C1 segment of cervical spinal cord (tissue), 14 donors: Measurements from ENCODE around the gene AMBP.

Experiments
- DNase-seq, 14 donors: peaks; one replicate each; lab custom pipeline; 2025; lab: John Stamatoyannopoulos, UW

Gene AMBP

DNA sequence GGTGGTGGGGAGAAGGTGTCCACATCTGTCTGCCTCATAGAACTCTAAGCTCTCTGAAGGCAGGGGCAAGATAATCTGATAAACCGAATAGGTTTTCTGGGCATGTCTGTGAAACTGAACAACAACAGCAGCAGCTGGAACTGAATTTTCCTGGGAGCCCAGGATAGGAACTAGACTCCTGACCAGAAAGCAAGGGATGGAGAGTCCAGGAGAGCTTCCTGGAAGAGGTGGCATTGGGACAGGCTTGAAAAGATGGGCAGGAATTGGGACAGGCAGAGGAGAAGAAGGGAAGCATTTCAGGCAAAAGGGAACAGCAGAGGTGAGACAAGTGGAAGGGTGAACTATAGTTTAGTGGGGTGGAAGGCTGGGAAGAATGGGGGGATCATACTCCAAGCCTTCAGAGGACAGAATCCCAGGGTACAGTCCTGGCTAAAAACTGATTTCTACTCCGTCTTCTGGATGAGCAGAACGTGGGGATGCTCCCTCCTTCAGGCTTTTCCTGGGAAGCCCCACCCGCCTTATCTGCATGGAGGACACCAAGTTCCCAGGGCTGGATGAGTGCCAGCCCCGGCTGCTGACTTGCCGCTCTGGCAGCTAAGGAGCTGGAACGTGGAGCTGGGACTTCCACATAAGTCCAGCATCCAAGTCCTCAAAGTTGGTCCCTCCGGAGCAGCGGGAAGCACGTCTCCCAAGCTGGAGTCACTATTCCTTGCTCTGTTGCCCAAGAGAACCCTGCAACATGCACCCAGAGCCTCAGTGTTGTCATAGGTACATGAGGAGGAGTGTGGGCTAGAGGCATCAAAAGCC, 34.9 kb upstream of the AMBP start:
- peak in 1 of 14 donors; percentile 8 for DNase-seq

DNA sequence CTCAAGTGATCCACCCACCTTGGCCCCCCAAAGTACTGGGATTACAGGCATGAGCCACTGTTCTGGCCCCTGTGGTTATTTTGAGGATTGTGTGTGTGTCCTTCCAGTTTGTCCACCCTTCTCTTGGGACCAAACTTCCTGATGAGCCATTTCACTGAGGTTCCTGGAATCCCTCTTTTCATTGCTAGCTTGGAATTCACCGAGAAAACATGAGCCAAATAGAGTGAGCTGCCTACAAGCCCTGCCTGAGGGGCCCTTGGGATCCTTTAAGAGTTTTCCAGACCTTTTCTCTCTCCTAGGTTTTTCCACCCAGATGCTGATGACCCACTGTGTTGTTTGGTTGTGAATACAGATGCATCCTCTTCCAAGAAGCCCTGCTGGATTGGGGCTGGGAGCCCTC, 34.2 kb upstream of the AMBP start:
- DNase-seq: no peak

DNA sequence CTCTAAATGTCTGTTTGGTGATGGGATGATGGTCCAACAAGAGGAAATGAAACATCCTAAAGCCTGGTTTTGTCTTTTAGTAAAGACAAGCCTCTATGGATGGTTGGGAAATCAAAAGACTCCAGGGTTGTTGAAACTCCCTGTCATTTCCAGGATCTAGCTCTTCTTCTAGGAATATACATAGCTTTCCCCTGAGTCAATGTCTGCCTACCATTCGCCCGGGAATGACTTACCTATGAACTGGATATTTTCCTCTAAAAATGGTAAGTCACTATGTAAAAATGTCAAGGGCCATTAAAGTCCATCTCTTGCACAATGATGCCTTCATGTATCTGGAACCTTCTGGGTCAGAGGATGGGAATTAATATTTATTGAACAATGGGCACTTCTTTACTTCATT, 32.1 kb upstream of the AMBP start:
- DNase-seq: no peak

DNA sequence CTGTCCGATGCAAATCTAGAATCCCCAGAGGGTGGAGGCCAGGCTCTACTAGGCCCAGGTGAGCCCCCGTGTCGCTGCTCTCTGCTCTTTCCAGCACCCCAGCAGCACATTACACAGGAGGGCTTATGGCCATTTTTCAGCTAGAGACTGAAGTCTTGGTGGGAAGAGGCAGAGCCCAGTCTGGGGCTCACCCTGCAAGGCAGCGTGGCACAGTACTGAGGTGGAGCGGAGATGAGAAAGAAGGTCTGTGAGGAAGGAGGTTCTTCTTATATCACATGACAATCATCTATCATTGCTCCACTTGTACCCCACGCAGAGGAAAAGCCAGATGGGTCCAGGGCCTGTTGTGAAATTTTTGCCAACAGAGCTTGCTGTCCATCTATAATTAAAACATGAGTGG, 31.0 kb upstream of the AMBP start:
- no peak for DNase-seq

DNA sequence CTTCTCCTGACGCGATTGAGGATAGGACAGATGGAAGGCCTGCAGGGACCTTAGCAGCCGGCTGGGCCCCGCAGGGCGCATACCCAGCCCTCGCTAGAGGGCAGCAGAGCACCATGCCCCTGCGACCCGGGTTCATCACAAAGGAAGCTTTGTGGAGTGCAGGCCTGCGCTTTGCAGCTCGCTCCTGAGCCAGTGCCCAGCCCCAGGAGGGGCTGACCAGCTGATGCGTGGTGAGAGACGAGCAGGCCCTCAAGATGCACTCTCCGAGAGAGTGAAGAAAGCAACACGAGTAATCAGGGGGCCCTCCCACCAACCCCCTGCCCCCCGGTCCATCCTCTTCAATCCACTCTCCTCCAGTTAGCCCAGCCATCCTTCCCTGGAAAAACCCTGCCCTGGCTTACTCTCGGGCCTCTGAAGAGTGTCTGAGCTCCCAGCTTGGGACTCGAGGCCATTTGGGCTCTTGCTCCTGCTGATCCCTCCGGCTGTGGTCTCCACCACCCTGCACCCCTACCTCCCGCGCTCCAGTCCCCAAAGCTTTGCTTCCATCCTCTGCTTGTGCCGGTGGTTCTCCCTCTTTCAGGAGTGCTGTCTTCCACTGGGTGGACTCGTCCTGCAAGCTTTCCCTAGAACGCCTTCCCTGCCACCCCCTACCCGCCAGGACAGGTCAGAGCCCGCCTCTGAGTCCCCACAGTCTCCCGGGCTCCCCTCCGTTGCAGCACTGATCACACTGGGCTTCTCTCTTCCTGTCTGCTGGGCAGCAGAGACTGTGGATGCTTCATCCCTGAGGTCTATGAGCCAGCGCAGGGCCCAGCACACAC, 30.1 kb upstream of the AMBP start:
- DNase-seq: peak in 13 of 14 donors; percentile 31 to 83 (median 71)

DNA sequence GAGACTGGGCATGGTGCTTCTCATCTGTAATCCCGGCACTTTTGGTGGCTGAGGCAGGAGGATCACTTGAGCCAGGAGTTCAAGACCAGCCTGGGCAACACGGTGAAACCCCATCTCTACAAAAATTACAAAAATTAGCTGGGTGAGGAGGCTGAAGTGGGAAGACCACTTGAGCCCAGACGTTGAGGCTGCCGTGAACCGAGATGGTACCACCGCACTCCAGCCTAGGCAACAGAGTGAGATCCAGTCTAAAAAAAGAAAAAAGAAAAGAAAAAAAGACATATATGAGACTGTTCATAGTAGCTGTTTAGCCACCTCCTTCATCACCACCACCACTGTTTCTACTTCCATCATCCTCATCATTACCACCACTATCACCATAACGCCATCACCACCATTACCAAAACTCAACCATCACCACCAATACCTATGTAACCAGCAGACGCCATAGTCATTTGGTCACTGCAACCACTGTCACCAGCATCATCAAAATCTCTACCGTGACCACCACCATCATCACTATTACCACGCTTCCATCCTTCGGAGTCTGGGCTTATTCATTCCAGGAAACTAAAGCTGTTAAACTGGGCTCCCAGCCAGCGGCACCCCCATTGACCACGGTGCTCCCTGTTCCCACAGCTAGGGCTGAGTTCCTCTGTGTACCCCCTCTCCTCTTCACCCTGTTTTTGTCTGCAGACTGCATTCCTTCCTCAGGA, 29.3 kb upstream of the AMBP start:
- no peak for DNase-seq

DNA sequence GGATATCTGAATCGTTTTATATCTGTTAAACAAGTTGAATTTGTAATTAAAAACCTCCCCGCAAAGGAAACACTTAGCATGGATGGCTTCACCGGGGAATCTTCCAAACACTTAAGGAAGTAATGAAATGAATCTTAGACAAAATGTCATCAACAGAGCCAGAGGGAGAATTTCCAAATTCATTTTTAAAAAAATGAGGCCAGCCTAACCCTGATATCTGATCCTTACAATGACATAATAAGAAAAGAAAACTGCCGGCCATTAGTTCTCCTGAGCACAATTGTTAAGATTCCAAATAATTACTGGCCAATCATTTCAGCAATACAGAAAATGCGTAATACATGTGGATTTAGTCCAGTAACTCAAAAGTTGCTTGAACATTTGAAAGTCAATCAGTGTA, 27.1 kb upstream of the AMBP start:
- no peak for DNase-seq

DNA sequence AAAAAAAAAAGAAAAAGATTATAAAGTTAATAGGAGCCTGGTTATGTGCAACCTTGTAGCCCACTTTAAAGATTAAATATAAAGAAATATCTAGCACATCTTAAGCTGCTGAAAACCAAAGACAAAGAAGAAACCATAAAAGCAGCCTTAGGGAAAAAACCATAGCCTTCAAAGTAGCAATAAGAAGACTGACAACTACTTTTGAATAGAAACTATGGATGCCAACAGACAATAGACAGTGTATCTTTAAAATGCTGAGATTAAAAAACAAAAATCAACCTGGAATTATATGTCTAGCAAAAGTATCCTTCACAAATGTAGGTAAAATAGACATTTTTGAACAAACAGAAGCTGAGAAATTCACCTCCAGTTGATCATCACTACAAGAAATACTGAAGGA, 24.4 kb upstream of the AMBP start:
- DNase-seq: no peak

DNA sequence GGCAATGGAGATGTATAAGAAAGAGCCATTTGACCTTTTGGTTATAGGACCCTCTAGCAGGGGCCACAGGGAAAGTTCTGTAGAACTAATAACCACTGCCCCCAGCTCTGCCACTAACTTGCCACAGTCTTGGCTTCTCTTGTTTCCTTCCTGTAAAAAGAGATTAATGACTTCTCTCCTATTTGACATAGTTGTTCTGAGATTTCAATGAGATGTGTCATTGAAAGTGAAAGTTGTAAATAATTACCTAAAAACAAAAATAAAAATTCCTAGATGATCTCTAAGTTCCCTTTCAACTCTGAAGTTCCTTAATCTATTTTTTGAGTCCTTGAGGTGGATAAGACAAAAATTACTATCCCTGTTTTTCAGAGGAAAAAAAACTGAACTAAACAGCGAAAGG, 22.4 kb upstream of the AMBP start:
- DNase-seq: no peak

DNA sequence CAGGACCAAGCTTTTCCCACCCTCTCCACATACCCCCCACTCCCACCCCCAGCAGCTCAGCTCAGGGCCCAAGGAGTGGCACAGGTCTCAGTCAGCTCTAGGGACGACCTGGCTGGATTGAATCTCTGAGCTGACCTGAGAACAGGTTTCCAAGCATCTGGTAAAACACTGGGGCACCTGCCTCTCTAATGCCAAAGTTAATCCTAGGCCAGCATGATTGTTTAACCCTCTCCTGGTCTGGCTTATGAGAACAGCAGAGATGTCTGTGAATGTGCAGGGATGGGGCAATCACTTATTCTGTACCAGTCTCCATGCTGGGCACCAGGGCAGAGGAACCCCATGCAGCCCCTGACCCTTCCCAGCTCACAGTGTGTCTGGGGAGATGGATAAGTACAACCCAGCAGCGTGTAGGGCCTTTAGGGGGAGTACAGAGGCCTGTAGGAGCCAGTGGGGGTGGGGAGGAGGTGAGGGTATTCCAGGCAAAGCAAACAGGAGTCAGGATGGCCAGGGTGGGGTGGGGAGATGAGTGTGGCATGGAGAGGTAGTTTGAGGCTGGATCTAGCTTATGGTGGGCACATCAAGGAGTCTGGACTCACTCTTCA, 21.7 kb upstream of the AMBP start:
- peak in 1 of 14 donors; percentile 24 for DNase-seq

DNA sequence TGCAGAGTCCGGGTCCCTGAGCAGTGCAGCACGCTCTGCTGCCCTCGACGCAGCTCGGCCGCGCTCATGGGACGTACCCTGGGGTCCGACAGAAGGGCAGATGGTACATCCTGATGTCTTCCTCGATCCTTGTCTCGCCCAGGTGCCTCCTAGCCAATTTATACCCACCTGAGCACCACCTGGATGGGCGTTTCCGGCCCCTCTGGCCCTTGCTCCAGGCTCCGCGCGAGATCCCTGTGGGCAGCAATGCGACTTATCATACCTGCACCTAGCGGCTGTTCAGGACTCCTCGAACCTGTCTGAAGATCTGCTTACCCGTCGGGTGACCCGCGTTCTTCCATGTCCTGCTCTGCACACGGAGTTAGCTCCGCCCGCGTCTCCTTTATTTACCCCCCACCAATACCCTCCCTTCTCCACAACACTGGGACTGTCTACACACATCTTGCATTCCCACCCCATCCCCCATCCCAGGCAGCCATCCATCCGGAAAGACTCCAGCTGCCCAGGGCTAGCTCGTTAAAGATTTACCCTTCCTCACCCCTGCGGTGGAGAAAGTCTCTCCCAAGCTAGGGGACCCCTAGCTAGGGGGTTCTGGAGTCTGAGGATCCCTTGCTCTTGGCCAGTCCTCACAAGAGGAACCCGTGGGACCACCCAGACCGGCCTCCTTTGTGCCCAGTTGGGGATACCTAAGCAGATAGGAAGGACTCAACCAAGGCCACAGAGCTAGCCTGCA, 21.0 kb upstream of the AMBP start, which contains the start of gene KIF12:
TSS of gene KIF12 (minus strand) at position 357 of the 733 bp plus-strand sequence. CDS start at position 341, 16 bp downstream.
- DNase-seq: peak in 1 of 14 donors; percentile 6

DNA sequence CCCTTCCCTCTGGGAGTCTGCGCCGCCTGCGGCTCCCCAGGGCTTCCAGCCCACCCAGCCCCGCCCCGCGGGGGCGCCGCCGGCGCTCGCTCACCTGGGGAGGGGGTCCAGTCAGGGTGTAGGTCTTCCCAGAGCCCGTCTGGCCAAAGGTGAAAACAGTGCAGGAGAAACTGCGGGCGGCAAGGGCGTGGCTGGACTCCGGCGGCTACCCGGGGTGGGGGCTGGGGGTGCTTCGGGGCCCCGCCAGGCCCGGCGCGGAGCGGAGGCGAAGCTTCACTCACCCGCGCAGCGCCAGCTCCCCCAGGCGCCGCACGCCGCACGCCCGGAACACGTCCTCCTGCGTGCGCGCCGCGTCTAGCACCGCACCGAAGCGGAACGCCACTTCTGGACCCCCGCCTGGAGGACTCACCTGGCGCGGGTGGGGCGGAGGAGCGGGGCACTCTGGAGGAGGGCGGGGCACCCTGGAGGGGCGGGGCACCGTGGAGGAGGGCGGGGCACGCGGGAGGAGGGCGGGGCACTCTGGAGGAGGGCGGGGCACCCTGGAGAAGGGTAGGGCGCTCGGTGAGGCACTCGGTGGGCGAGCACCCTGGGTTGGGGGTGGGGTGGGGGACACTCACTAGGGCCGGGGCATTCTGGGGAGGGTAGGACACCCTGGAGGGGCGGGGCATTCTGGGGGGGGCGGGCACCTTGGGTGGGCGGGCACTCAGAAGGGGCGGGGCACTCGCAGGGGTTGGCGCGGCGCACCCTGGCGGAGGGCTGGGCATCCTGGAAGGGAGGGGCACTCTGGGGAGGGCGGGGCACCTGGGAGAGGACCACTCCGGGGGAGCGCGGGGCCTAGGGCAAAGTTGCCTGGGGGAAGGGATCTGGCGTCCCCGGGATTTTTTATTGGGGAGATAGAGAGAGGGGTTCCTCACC, 20.2 kb upstream of the AMBP start:
- DNase-seq: peak in 1 of 14 donors; percentile 27

DNA sequence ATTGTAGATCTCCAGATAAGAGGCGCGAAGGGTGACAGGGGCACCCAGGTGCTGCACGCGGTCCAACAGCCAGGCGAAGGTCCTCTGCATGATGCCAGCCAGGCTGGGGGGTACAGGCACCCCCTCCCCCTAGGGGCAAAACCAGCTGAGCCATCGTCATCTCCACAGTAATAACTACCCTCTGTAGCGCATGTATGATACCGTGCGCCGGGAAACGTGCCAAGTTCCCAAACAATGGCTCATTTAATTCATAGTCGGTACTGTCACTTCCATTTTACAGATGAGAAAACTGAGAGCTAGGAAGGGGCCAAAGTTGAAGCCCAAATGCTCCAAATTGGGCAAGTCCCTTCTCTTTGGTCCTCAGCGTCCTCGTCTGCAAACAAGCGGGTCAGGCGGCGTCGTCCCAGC, 19.5 kb upstream of the AMBP start:
- DNase-seq: no peak

DNA sequence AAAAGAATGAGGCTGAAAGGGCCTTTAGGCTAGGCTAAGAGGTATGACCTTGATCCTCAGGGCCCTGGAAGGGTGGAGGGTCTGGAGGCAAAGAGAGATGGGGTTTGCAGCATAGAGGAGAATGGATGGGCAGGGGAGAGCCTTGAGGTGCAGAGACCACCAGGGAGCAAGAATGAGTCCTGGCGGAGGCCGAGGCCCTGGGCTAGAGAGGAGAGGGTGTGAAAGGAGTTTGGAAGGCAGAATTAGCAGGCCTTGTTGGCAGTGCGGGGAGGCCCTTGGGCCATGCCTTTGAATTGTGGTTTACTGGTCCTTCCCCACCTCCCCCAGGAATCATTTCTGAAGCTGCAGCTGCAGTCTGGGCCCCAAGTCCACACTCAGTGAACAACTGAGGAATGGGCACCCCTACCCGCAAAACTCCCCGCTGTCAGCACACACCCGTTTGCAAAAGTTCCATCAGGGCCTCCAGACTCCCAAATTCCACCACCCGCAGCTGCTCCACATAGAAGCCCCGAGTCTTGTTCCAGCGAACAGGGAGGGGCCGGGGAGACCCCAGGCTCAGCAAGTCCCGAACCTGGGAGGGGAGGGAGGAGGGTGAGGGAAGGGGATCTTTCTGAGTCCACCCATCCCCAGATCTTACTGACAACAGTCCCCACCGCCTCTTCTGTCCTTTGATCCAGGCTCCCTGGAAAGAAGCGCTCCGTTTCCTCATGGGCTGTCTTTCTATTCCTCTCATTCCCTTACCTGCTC, 18.9 kb upstream of the AMBP start:
- no peak for DNase-seq

DNA sequence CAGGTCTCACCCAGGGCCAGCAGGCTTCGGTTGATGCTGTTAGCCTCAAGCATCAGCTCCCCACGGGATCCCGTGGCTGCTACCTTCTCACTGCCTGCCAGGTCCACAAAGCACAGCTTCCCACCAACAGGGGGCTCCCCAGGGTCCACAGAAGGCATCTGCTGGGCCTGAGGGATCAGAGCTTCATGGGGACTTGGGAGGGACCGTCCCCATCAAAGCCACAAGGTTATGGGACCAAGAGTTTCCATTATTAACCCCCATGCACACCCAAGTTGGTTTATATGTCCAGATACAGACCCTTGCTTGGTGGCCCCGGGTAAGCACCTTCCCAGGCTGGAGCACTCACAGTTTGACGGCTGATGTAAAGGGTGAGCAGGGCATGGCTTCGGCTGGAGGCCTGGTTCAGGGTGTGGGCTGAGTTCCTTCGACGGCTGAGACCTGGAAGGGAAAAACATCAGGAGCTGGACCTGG, 18.0 kb upstream of the AMBP start:
- no peak for DNase-seq

DNA sequence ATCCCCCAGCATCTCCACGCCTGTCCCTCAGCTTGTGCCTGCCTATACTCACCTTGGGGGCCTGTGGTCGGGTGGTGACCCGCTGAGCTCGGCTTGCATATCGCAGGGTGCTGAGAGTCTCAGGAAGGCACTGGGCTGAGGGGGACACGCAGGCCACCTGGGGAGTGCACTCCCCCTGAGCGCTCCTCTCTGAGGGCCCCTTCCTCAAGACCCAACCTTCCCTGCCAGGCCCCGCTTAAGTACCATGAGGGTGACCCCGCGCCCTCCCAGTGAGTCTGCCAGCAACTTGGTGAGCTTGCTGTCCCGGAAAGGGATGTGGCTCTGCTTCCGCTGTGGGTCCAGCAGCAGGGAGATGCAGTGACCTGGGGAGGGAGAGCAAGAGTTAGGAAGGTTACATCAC, 16.9 kb upstream of the AMBP start:
- no peak for DNase-seq

DNA sequence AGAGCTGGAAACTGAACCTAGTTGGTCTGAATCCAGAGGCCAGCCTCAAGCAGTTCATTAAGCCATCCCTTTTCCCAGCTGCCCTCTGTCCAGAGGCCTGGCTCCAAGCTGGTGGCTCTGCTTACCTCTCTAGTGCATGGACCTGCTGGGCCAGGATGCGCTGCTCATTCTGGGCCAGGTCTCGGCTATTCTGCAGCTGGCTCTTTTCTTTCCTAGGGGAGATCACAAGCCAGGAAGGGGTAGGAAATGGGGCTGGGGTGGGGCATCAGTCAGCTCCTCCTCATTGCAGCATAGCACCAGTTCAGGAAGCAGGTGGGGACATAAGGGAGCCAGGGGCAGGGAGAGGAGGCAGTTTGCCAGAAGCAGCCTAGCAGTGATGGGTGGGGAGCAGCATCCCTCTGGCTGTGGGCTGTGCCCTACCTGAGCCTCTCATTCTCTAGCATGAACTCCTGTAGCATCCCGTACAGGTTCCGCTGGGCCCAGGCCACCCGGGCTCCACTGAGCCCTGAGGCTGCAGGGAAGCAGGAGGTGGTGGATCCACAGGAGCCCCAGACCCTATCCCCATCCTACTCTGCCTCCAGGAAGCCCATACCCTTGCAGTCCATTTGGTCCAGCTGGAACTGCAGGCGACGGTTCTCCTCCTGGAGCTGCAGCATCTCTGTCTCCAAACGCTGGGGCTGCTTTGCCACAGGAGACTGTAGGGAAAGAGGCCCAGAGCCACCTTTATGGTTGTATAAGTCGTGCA, 15.8 kb upstream of the AMBP start:
- no peak for DNase-seq

DNA sequence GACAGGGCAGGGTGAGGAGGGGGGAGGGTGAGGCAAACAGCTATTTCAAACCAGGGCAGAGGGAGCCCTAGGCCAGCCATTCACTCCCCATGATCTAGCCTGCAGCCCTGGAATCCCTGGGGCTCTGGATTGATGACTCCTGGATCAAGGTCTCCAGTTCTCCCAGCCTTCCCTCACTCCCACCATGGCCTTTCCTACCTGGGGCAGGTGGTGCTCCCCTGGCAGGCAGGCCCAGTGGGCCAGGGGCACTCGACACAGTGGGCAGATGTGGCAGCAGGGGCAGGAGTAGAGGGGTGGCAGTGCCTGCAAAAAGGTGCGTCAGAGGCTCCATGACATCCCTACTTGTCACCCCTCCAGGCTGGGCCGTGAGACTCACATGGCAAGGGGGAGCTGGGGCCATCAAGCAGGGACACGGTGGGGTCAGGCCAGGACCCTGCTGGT, 15.0 kb upstream of the AMBP start:
- DNase-seq: no peak
